T-cell (primary cell): ENCODE results near the gene CCSER1. TPM values are rescaled to one million over a fixed set of nuclear protein-coding genes. Genes with fewer than 3 reads are reported as not detected.

Source experiments
- ATAC-seq, 4 experiments: fragments of 200-7000 bp in 3 of 4; fragments of 150-1000 bp in 1 of 4; cut with Tn5 transposase; replicated peaks in 1 of 4; 1 replicate in 3 of 4; 2 replicates in 1 of 4; pipeline ENCODE4 v1.10.0; 2021; ENCODE audit warnings: moderate library complexity in 3 of 4, mild to moderate bottlenecking in 2 of 4, moderate number of reproducible peaks in 1 of 4
- CTCF ChIA-PET, 2 donors: fragments of 300-600 bp; sonication (Branson Sonifier 250); formaldehyde crosslinking; loops; one replicate each; lab custom pipeline; 2022; ENCODE audit warnings: antibody characterized with exemption in 2 of 2; lab: Charles Lee
- POLR2A ChIA-PET, 2 donors: fragments of 300-600 bp; sonication (Branson Sonifier 250); formaldehyde crosslinking; loops; one replicate each; lab custom pipeline; 2022; ENCODE audit warnings: antibody characterized with exemption in 2 of 2; lab: Charles Lee
- DNase-seq, 35 experiments: peaks; one replicate each; pipeline versions ENCODE4 v3.0.0 to v3.0.0-alpha.2; 2013 to 2023
- H3K27ac ChIP-seq: one replicate; pipeline ENCODE4 v1.5.1; 2013; ENCODE audit warnings: low read length
- H3K27me3 ChIP-seq, 2 experiments: replicated peaks in 1 of 2; 1 replicate in 1 of 2; 2 replicates in 1 of 2; pipeline versions ENCODE4 v1.6.1 to v1.7.0; 2013; ENCODE audit warnings: low read length in 1 of 2, mixed read lengths in 1 of 2; ENCODE audit not compliant: control insufficient read depth in 2 of 2, insufficient read depth in 2 of 2; ENCODE audit errors: extremely low read depth in 1 of 2
- H3K36me3 ChIP-seq, 2 donors: 1 replicate in 1 of 2; 2 replicates in 1 of 2; pipeline versions ENCODE4 v1.6.1 to v1.7.0; 2013; ENCODE audit warnings: low read length in 1 of 2; ENCODE audit not compliant: control insufficient read depth in 2 of 2, insufficient read depth in 1 of 2; ENCODE audit errors: extremely low read depth in 1 of 2
- H3K4me1 ChIP-seq, 2 experiments: 1 replicate in 1 of 2; 2 replicates in 1 of 2; pipeline versions ENCODE4 v1.6.1 to v1.7.0; 2013; ENCODE audit warnings: low read length in 2 of 2, mixed read lengths in 1 of 2; ENCODE audit not compliant: insufficient read depth in 2 of 2, control insufficient read depth in 1 of 2; ENCODE audit errors: extremely low read depth in 1 of 2
- H3K4me3 ChIP-seq, 2 donors: 1 replicate in 1 of 2; 2 replicates in 1 of 2; pipeline versions ENCODE4 v1.5.1 to v1.7.0; 2013; ENCODE audit warnings: mild to moderate bottlenecking in 2 of 2, low read length in 1 of 2, moderate library complexity in 1 of 2; ENCODE audit not compliant: control insufficient read depth in 1 of 2; ENCODE audit errors: extremely low read depth in 1 of 2
- H3K9me3 ChIP-seq: 2 replicates; pipeline ENCODE4 v1.7.0; 2013
- H3K27ac Mint-ChIP-seq, 2 donors: one replicate each; pipeline ENCODE4 v1.8.0; 2020 to 2021; ENCODE audit warnings: mild to moderate bottlenecking in 2 of 2, mixed read lengths in 2 of 2
- H3K27me3 Mint-ChIP-seq, 2 donors: one replicate each; pipeline ENCODE4 v1.8.0; 2021 to 2022; ENCODE audit warnings: mixed read lengths in 2 of 2
- H3K36me3 Mint-ChIP-seq: one replicate; pipeline ENCODE4 v1.8.0; 2021; ENCODE audit warnings: mixed read lengths
- H3K4me1 Mint-ChIP-seq, 3 donors: one replicate each; pipeline ENCODE4 v1.8.0; 2020 to 2022; ENCODE audit warnings: mixed read lengths in 3 of 3, mild to moderate bottlenecking in 1 of 3
- H3K4me3 Mint-ChIP-seq, 3 donors: one replicate each; pipeline ENCODE4 v1.8.0; 2020 to 2022; ENCODE audit warnings: mild to moderate bottlenecking in 3 of 3, mixed read lengths in 3 of 3, moderate library complexity in 3 of 3
- H3K9me3 Mint-ChIP-seq, 3 donors: one replicate each; pipeline ENCODE4 v1.8.0; 2020 to 2022; ENCODE audit warnings: mixed read lengths in 3 of 3
- whole genome bisulfite sequencing: methylation state at CpG from one replicate; pipeline ENCODE4 v1.1.5; 2013; ENCODE audit warnings: missing lambda C conversion rate; ENCODE audit not compliant: insufficient coverage; 5-methylcytosine and 5-hydroxymethylcytosine counted together
- total RNA-seq, 35 experiments: library from RNA in 6 of 35; stranded (reverse) in 6 of 35; fragments of 120-200 nt in 1 of 35; gene quantifications; one replicate each; pipeline versions ENCODE4 v1.2.1 to v1.2.4 and lab custom pipeline; 2013 to 2026

CCSER1 gene
- total RNA-seq, 5 donors from 2014 or later (not counting 1 experiment from before 2014, with no cell fraction given) = 0.35 to 1.4 (median 0.98) TPM

DNA sequence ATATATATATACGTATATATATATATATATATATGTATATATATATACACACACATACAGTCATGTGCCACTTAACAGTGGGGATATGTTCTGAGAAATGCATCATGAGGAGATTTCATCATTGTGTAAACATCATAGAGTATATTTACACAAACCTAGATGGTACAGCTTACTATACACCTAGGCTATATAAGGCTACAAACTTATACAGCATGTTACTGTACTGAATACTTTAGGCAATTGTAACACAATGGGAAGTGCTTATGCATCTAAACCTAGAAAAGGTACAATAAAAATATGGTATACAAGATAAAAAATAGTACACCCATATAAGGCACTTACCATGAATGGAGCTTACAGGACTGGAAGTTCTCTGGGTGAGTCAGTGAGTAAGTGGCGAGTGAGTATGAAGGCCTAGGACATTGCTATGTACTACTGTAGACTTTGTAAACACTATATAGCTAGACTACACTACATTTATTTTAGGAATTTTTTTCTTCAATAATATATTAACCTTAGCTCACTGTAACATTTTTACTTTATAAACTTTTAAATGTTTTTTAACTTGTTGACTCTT is 13.2 kb upstream of the CCSER1 start:
- Histone ChIP-seq H3K36me3 (no peaks in the 10 kb centered on the region), H3K9me3 (no peaks in the 10 kb centered on the region), H3K4me3 (no peak overlapping the region), H3K27ac (no peak overlapping the region), H3K27me3 (no peaks in the 10 kb centered on the region), H3K4me1 (no peaks in the 10 kb centered on the region)
- ATAC-seq (no peak), DNase-seq (no peak)
- Mint-ChIP-seq H3K9me3 (no peaks in the 10 kb centered on the region), H3K4me1 (no peaks in the 10 kb centered on the region), H3K36me3 (no peaks in the 10 kb centered on the region), H3K27me3 (peaks cover 3 to 5% of the 10 kb centered on the region in 2 donors), H3K27ac (no peak overlapping the region), H3K4me3 (no peak overlapping the region)
- no CpG with 5 or more reads among the region's 2 CpGs for whole genome bisulfite sequencing
- ChIA-PET CTCF (no interaction called here), POLR2A (no interaction called here)

GRCh38 chr4:90118527-90119195 is 8.5 kb upstream of the CCSER1 start:
- no peaks in the 10 kb centered on the region for H3K4me1 Mint-ChIP-seq
- WGBS = 90% methylated on average over 3 of the region's 4 CpGs
- CTCF ChIA-PET = no interaction called here
- POLR2A ChIA-PET = no interaction called here
- no peaks in the 10 kb centered on the region for H3K9me3 Mint-ChIP-seq
- no peaks in the 10 kb centered on the region for H3K4me1 ChIP-seq
- H3K9me3 ChIP-seq = no peaks in the 10 kb centered on the region
- no peak overlapping the region for H3K4me3 Mint-ChIP-seq
- H3K4me3 ChIP-seq = no peak overlapping the region
- H3K27me3 ChIP-seq = no peaks in the 10 kb centered on the region
- H3K36me3 Mint-ChIP-seq = no peaks in the 10 kb centered on the region
- no peaks in the 10 kb centered on the region for H3K36me3 ChIP-seq
- H3K27me3 Mint-ChIP-seq = peaks cover 3 to 10% of the 10 kb centered on the region in 2 donors
- H3K27ac ChIP-seq = no peak overlapping the region
- H3K27ac Mint-ChIP-seq = no peak overlapping the region
- no peak for DNase-seq
- no peak for ATAC-seq

DNA sequence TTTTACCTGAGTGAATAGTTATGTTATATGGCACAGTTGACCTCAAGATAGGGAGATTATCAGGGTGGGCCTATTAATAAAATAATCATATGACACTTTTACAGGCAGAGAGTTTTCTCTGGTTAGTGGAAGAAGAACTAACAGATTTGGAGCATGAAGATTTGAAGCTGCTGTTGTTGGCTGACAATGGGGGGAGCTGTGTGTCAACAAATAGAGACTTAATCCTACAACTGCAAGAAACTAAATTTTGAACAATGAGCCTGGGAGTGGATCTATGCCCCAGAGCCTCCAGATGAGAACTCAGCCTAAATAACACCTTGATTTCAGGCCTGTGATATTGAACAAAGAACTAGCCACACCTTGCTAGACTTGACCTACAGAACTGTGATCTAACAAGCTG is 7.2 kb upstream of the CCSER1 start:
- CTCF ChIA-PET = interaction anchor here in 1 of 2 donors (0.6 kb wide), 1 partner anchor 172 kb away, joined by 3 read pairs; no protein-coding TSS in a partner anchor
- H3K9me3 ChIP-seq = no peaks in the 10 kb centered on the region
- no peaks in the 10 kb centered on the region for H3K36me3 Mint-ChIP-seq
- H3K27ac Mint-ChIP-seq = no peak overlapping the region
- H3K4me1 ChIP-seq = no peaks in the 10 kb centered on the region
- no peak overlapping the region for H3K4me3 ChIP-seq
- H3K36me3 ChIP-seq = no peaks in the 10 kb centered on the region
- H3K4me3 Mint-ChIP-seq = no peak overlapping the region
- H3K4me1 Mint-ChIP-seq = no peaks in the 10 kb centered on the region
- ATAC-seq = no peak
- H3K27me3 ChIP-seq = no peaks in the 10 kb centered on the region
- peaks cover 6 to 18% of the 10 kb centered on the region in 2 donors for H3K27me3 Mint-ChIP-seq
- POLR2A ChIA-PET = interaction anchor here in 1 of 2 donors (0.6 kb wide), 1 partner anchor 411 kb away, joined by 7 read pairs; no protein-coding TSS in a partner anchor
- no peaks in the 10 kb centered on the region for H3K9me3 Mint-ChIP-seq
- no peak for DNase-seq
- no peak overlapping the region for H3K27ac ChIP-seq

GRCh38 chr4:90120815-90121214 is 6.4 kb upstream of the CCSER1 start:
- Histone ChIP-seq H3K36me3 (no peaks in the 10 kb centered on the region), H3K4me3 (no peak overlapping the region), H3K27me3 (no peaks in the 10 kb centered on the region), H3K4me1 (no peaks in the 10 kb centered on the region), H3K9me3 (no peaks in the 10 kb centered on the region), H3K27ac (no peak overlapping the region)
- Mint-ChIP-seq H3K27ac (no peak overlapping the region), H3K27me3 (peaks cover 9 to 21% of the 10 kb centered on the region in 2 donors), H3K36me3 (no peaks in the 10 kb centered on the region), H3K4me3 (no peak overlapping the region), H3K9me3 (no peaks in the 10 kb centered on the region), H3K4me1 (no peaks in the 10 kb centered on the region)
- DNase-seq = no peak
- WGBS = no CpG with 5 or more reads among the region's 1 CpG
- CTCF ChIA-PET = no interaction called here
- ATAC-seq = no peak
- POLR2A ChIA-PET = no interaction called here

DNA sequence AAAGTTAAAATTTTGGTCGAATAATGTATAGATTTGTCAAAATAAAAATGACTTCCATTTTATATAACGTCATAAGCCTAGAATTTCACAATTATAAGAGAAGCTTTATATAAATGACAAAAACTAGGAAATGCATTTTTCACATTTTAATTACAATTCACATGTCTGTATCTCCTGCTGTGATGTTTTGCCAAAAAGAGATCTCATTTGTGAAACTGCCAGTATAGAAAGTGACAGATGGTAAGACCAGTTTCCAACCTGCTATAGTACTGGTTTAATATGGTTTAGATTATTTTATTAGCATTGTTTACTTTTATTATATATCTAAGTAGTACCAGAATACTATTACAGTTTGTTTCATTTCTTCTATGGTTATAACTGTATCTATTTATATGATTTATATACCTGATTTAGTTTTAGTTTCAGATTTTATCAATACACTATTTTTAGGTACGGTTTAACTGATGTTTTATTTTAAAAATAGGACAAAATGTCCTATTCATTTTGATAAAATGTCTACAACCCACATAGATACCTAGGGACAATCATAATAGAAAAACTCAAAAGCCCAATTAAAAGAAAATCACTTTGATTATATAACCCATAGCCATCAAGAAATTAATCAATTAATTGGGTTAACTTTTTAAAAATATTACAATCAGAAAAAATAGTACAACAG is 5.4 kb upstream of the CCSER1 start:
- H3K9me3 Mint-ChIP-seq = no peaks in the 10 kb centered on the region
- Histone ChIP-seq H3K4me3 (no peak overlapping the region), H3K9me3 (no peaks in the 10 kb centered on the region), H3K36me3 (no peaks in the 10 kb centered on the region), H3K4me1 (no peaks in the 10 kb centered on the region), H3K27me3 (peaks cover 0 to 2% of the 10 kb centered on the region in 2 experiments), H3K27ac (no peak overlapping the region)
- H3K36me3 Mint-ChIP-seq = no peaks in the 10 kb centered on the region
- ATAC-seq (no peak), DNase-seq (no peak)
- H3K27ac Mint-ChIP-seq = no peak overlapping the region
- no peak overlapping the region for H3K4me3 Mint-ChIP-seq
- CTCF ChIA-PET = no interaction called here
- peaks cover 19 to 31% of the 10 kb centered on the region in 2 donors for H3K27me3 Mint-ChIP-seq
- POLR2A ChIA-PET = no interaction called here
- WGBS = no CpG with 5 or more reads among the region's 3 CpGs
- peaks cover 3 to 7% (median 6%) of the 10 kb centered on the region in 3 donors for H3K4me1 Mint-ChIP-seq

DNA sequence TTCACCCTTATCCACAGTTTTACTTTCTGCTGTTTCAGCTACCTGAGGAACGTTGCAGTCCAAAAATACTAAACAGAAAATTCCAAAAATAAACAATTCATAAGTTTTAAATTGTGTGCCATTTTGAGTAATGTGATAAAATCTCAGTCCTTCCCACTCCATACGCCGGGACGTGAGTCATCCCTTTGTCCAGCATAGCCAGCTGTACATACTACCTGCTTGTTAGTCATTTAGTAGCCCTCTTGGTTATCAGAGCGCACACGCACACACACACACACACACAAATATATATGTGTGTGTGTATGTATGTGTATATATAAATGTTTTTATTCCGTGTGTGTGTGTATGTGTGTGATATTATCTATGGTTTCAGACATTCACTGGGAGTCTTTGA is 4.8 kb upstream of the CCSER1 start:
- Histone ChIP-seq H3K9me3 (no peaks in the 10 kb centered on the region), H3K4me1 (peaks cover 0 to 5% of the 10 kb centered on the region in 2 experiments), H3K27me3 (peaks cover 0 to 7% of the 10 kb centered on the region in 2 experiments), H3K4me3 (no peak overlapping the region), H3K36me3 (no peaks in the 10 kb centered on the region), H3K27ac (no peak overlapping the region)
- Mint-ChIP-seq H3K27ac (no peak overlapping the region), H3K36me3 (no peaks in the 10 kb centered on the region), H3K4me1 (peaks cover 6 to 12% (median 9%) of the 10 kb centered on the region in 3 donors), H3K9me3 (no peaks in the 10 kb centered on the region), H3K4me3 (no peak overlapping the region), H3K27me3 (peaks cover 22 to 35% of the 10 kb centered on the region in 2 donors)
- POLR2A ChIA-PET = no interaction called here
- no CpG with 5 or more reads among the region's 7 CpGs for WGBS
- ATAC-seq (no peak), DNase-seq (no peak)
- CTCF ChIA-PET = no interaction called here
